ENCODE data around the gene PCDHA8. TPM values are rescaled to one million over a fixed set of nuclear protein-coding genes. Genes with fewer than 3 reads are reported as not detected.
"Not testable (repeated sequence)": the region's sequence is repeated elsewhere in the genome, so short reads cannot be mapped to it uniquely, and the experiment has no call there.

The PCDHA8 gene
- polyA plus RNA-seq, 1 donor from 2014 or later, result not detected

DNA sequence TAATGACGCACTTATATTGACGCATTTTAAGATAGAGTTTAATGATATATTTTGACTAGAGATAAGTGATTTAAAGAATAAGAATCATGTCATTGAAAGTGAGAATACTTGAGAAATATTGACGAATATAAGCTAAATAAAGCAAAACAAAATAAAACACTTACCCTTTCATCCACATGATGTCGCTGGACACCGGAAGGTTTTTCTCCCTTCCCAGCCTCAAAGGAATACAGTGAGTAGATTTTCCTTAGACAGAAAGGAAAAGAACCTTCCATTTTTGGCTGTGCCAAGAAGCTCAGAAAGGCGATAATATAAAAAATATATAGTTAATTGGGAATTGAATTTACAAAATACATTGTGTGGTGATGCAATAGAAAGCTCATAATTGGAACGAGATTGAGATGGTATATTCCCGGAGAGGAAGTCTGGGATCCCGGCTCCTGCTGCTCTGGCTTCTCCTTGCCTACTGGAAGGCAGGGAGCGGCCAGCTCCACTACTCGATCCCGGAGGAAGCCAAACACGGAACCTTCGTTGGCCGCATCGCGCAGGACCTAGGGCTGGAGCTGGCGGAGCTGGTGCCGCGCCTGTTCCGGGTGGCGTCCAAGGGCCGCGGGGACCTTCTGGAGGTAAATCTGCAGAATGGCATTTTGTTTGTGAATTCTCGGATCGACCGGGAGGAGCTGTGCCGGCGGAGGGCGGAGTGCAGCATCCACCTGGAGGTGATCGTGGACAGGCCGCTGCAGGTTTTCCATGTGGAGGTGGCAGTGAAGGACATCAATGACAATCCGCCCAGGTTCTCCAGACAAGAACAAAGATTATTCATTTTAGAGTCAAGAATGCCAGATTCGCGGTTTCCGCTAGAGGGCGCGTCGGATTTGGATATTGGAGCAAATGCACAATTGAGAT, 19.4 kb upstream of the PCDHA8 start, which contains the start of gene PCDHA5:
Gene PCDHA5 (plus strand): TSS at position 239 of the 906 bp plus-strand sequence.
- Mint-ChIP-seq H3K9me3 (peaks cover 0 to 3% (median 3%) of the 10 kb centered on the region in 3 donors), H3K27me3 (peaks cover 3% of the 10 kb centered on the region), H3K36me3 (no peaks in the 10 kb centered on the region), H3K27ac (no peak within 1 kb of the TSS), H3K4me1 (no peaks in the 10 kb centered on the region), H3K4me3 (no peak within 1 kb of the TSS)

DNA sequence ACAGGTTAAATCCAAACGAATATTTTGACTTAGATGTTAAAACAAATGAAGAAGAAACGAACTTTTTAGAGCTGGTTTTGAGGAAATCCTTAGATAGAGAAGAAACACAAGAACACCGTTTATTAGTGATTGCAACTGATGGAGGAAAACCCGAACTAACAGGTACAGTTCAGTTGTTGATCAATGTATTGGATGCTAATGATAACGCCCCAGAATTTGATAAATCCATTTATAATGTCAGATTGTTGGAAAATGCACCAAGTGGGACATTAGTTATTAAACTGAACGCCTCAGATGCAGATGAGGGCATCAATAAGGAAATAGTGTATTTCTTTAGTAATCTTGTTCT, 18.7 kb upstream of the PCDHA8 start:
- no peak overlapping the region for H3K4me3 Mint-ChIP-seq
- H3K36me3 Mint-ChIP-seq, result no peaks in the 10 kb centered on the region
- H3K4me1 Mint-ChIP-seq, result no peaks in the 10 kb centered on the region
- H3K9me3 Mint-ChIP-seq, result peaks cover 0 to 7% (median 5%) of the 10 kb centered on the region in 3 donors
- peaks cover 6% of the 10 kb centered on the region for H3K27me3 Mint-ChIP-seq
- H3K27ac Mint-ChIP-seq, result no peak overlapping the region

DNA sequence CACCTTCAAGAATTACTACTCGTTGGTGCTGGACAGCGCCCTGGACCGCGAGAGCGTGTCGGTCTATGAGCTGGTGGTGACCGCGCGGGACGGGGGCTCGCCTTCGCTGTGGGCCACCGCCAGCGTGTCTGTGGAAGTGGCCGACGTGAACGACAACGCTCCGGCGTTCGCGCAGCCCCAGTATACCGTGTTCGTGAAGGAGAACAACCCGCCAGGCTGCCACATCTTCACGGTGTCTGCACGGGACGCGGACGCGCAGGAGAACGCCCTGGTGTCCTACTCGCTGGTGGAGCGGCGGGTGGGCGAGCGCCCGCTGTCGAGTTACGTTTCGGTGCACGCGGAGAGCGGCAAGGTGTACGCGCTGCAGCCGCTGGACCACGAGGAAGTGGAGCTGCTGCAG, 18.0 kb upstream of the PCDHA8 start:
- H3K27me3 Mint-ChIP-seq, H3K27ac Mint-ChIP-seq, H3K36me3 Mint-ChIP-seq, H3K9me3 Mint-ChIP-seq, H3K4me3 Mint-ChIP-seq, H3K4me1 Mint-ChIP-seq: not testable (repeated sequence)

DNA sequence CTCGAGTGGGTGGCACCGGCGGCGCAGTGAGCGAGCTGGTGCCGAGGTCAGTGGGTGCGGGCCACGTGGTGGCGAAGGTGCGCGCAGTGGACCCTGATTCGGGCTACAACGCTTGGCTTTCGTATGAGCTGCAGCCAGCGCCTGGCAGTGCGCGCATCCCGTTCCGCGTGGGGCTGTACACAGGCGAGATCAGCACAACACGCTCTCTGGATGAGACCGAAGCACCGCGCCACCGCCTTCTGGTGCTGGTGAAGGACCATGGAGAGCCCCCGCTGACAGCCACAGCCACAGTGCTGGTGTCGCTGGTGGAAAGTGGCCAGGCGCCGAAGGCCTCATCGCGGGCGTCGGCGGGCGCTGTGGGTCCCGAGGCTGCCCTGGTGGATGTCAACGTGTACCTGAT, 17.5 kb upstream of the PCDHA8 start:
- peaks cover 7% of the 10 kb centered on the region for H3K27me3 Mint-ChIP-seq
- H3K9me3 Mint-ChIP-seq, result peaks cover 0 to 12% (median 7%) of the 10 kb centered on the region in 3 donors
- H3K36me3 Mint-ChIP-seq, result no peaks in the 10 kb centered on the region
- H3K4me3 Mint-ChIP-seq, result no peak overlapping the region
- no peak overlapping the region for H3K27ac Mint-ChIP-seq
- H3K4me1 Mint-ChIP-seq, result no peaks in the 10 kb centered on the region

DNA sequence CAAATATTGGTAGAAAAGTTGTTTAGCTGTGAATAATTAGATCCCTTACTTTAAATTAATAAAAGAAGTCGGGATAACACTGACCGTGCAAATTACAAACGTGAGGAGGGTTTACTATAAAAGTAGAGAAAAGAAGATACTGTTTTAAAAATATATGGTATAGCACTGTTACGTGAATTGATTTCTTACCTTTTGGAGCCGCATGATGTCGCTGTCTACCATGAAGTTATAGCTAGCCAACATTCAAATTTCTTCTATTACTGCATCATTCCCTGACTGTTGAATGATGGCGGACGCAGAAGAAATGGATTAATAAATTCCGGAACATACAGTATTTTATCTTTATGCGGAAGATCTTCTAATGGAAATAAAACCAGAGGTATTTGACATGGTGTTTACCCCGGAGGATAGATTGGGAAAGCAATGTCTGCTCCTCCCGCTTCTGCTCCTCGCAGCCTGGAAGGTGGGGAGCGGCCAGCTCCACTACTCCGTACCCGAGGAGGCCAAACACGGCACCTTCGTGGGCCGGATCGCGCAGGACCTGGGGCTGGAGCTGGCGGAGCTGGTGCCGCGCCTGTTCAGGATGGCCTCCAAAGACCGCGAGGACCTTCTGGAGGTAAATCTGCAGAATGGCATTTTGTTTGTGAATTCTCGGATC, 13.2 kb upstream of the PCDHA8 start, which contains the start of gene PCDHA6:
Gene PCDHA6 (plus strand): TSS at position 257 of the 658 bp plus-strand sequence. CDS start 132 bp downstream, at position 389.
- Mint-ChIP-seq H3K36me3 (no peaks in the 10 kb centered on the region), H3K4me3 (no peak within 1 kb of the TSS), H3K4me1 (no peaks in the 10 kb centered on the region), H3K9me3 (peaks cover 0 to 18% (median 6%) of the 10 kb centered on the region in 3 donors), H3K27ac (no peak within 1 kb of the TSS), H3K27me3 (peaks cover 12% of the 10 kb centered on the region)

DNA sequence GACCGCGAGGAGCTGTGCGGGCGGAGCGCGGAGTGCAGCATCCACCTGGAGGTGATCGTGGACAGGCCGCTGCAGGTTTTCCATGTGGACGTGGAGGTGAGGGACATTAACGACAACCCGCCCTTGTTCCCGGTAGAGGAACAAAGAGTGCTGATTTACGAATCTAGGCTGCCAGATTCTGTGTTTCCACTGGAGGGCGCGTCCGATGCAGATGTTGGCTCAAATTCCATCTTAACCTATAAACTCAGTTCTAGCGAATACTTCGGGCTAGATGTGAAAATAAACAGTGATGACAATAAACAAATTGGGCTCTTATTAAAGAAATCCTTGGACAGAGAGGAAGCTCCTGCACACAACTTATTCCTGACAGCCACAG, 12.6 kb upstream of the PCDHA8 start:
- H3K4me3 Mint-ChIP-seq, result no peak overlapping the region
- no peak overlapping the region for H3K27ac Mint-ChIP-seq
- H3K4me1 Mint-ChIP-seq, result no peaks in the 10 kb centered on the region
- H3K36me3 Mint-ChIP-seq, result no peaks in the 10 kb centered on the region
- H3K9me3 Mint-ChIP-seq, result peaks cover 0 to 20% (median 10%) of the 10 kb centered on the region in 3 donors
- H3K27me3 Mint-ChIP-seq, result peaks cover 15% of the 10 kb centered on the region

DNA sequence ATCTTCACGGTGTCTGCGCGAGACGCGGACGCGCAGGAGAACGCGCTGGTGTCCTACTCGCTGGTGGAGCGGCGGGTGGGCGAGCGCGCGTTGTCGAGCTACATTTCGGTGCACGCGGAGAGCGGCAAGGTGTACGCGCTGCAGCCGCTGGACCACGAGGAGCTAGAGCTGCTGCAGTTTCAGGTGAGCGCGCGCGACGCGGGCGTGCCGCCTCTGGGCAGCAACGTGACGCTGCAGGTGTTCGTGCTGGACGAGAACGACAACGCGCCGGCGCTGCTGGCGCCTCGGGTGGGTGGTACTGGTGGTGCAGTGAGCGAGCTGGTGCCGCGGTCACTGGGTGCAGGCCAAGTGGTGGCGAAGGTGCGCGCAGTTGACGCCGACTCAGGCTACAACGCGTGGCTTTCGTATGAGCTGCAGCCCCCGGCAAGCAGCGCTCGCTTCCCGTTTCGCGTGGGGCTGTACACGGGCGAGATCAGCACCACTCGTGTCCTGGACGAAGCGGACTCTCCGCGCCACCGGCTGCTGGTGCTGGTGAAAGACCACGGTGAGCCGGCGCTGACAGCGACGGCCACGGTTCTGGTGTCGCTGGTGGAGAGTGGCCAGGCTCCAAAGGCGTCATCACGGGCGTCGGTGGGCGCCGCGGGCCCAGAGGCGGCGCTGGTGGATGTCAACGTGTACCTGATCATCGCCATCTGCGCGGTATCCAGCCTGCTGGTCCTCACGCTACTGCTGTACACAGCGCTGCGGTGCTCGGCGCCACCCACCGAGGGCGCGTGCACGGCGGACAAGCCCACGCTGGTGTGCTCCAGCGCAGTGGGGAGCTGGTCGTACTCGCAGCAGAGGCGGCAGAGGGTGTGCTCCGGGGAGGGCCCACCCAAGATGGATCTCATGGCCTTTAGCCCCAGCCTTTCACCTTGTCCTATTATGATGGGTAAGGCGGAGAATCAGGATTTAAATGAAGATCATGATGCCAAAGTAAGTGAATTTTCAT, 11.2 kb upstream of the PCDHA8 start:
- not testable (repeated sequence) for H3K4me1 Mint-ChIP-seq, H3K36me3 Mint-ChIP-seq, H3K4me3 Mint-ChIP-seq, H3K27ac Mint-ChIP-seq
- H3K27me3 Mint-ChIP-seq, result peaks cover 18% of the 10 kb centered on the region
- peaks cover 0 to 24% (median 10%) of the 10 kb centered on the region in 3 donors for H3K9me3 Mint-ChIP-seq

DNA sequence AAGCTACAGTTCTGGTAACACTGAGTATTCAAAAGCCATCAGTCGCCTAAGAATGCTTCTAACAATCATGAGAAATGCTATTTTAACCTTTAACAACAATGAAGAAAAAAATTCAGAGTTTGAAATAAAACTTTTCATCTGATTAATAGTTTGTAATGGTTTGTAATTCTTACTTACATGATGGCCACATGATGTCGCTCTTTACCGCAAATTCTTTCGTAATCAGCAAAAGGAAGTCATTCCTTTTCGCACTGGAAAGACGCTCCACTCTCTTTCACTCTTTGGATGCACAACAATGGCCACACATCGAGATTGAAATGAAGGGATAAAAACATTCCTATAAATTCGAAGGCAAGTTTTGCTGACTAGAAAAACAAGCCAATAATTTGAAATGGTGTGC, 7.0 kb upstream of the PCDHA8 start, which contains the start of gene PCDHA7:
Gene PCDHA7 (plus strand): TSS at position 277 of the 400 bp plus-strand sequence. CDS start 115 bp downstream, at position 392.
- peaks cover 11% of the 10 kb centered on the region for H3K27me3 Mint-ChIP-seq
- H3K36me3 Mint-ChIP-seq, result no peaks in the 10 kb centered on the region
- H3K4me3 Mint-ChIP-seq, result peak within 1 kb of the TSS in 1 of 4 donors; percentile 46
- H3K27ac Mint-ChIP-seq, result peak within 1 kb of the TSS in 1 of 3 donors; percentile 32
- no peaks in the 10 kb centered on the region for H3K4me1 Mint-ChIP-seq
- peaks cover 0 to 9% (median 8%) of the 10 kb centered on the region in 3 donors for H3K9me3 Mint-ChIP-seq

DNA sequence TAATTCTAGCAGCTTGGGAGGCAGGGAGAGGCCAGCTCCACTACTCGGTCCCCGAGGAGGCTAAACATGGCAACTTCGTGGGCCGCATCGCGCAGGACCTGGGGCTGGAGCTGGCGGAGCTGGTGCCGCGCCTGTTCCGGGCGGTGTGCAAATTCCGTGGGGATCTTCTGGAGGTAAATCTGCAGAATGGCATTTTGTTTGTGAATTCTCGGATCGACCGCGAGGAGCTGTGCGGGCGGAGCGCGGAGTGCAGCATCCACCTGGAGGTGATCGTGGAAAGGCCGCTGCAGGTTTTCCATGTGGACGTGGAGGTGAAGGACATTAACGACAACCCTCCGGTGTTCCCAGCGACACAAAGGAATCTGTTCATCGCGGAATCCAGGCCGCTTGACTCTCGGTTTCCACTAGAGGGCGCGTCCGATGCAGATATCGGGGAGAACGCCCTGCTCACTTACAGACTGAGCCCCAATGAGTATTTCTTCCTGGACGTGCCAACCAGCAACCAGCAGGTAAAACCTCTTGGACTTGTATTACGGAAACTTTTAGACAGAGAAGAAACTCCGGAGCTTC, 6.5 kb upstream of the PCDHA8 start:
- not testable (repeated sequence) for H3K36me3 Mint-ChIP-seq, H3K4me1 Mint-ChIP-seq, H3K9me3 Mint-ChIP-seq, H3K4me3 Mint-ChIP-seq
- peak overlapping the region in 1 of 3 donors; percentile 32 for H3K27ac Mint-ChIP-seq
- peaks cover 15% of the 10 kb centered on the region for H3K27me3 Mint-ChIP-seq

DNA sequence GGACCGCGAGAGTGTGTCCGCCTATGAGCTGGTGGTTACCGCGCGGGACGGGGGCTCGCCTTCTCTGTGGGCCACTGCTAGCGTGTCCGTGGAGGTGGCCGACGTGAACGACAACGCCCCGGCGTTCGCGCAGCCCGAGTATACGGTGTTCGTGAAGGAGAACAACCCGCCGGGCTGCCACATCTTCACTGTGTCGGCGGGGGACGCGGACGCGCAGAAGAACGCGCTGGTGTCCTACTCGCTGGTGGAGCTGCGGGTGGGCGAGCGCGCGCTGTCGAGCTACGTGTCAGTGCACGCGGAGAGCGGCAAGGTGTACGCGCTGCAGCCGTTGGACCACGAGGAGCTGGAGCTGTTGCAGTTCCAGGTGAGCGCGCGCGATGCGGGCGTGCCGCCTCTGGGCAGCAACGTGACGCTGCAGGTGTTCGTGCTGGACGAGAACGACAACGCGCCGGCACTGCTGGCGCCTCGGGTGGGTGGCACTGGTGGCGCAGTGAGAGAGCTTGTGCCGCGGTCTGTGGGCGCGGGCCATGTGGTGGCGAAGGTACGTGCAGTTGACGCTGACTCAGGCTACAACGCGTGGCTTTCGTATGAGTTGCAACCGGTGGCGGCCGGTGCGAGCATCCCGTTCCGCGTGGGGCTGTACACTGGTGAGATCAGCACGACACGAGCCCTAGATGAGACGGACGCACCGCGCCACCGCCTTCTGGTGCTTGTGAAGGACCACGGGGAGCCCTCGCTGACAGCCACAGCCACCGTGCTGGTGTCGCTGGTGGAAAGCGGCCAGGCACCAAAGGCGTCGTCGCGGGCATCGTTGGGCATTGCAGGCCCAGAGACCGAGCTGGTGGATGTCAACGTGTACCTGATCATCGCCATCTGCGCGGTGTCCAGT, 5.1 kb upstream of the PCDHA8 start:
- Mint-ChIP-seq H3K9me3 (peaks cover 0 to 14% (median 8%) of the 10 kb centered on the region in 3 donors), H3K36me3 (no peaks in the 10 kb centered on the region), H3K27ac (no peak overlapping the region), H3K4me3 (no peak overlapping the region), H3K4me1 (no peaks in the 10 kb centered on the region), H3K27me3 (peaks cover 19% of the 10 kb centered on the region)

DNA sequence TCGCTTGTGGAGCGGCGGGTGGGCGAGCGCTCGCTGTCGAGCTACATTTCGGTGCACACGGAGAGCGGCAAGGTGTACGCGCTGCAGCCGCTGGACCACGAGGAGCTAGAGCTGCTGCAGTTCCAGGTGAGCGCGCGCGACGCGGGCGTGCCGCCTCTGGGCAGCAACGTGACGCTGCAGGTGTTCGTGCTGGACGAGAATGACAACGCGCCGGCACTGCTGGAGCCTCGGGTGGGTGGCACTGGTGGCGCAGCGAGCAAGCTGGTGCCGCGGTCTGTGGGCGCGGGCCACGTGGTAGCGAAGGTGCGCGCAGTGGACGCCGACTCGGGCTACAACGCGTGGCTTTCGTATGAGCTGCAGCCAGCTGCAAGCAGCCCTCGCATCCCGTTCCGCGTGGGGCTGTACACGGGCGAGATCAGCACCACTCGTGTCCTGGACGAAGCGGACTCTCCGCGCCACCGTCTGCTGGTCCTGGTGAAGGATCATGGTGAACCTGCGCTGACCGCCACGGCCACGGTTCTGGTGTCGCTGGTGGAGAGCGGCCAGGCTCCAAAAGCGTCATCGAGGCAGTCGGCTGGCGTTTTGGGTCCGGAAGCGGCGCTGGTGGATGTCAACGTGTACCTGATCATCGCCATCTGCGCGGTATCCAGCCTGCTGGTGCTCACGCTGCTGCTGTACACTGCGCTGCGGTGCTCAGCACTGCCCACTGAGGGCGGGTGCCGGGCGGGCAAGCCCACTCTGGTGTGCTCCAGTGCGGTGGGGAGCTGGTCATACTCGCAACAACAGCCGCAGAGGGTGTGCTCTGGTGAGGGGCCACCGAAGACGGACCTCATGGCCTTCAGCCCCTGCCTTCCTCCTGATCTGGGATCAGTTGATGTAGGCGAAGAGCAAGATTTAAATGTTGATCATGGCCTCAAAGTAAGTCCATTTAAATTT, 2.1 kb downstream of the PCDHA8 start:
- H3K9me3 Mint-ChIP-seq, result peaks cover 4 to 11% (median 5%) of the 10 kb centered on the region in 3 donors
- peaks cover 0 to 1% (median 0%) of the 10 kb centered on the region in 3 donors for H3K4me1 Mint-ChIP-seq
- no peaks in the 10 kb centered on the region for H3K36me3 Mint-ChIP-seq
- peaks cover 10% of the 10 kb centered on the region for H3K27me3 Mint-ChIP-seq
- no peak overlapping the region for H3K27ac Mint-ChIP-seq
- H3K4me3 Mint-ChIP-seq, result no peak overlapping the region

DNA sequence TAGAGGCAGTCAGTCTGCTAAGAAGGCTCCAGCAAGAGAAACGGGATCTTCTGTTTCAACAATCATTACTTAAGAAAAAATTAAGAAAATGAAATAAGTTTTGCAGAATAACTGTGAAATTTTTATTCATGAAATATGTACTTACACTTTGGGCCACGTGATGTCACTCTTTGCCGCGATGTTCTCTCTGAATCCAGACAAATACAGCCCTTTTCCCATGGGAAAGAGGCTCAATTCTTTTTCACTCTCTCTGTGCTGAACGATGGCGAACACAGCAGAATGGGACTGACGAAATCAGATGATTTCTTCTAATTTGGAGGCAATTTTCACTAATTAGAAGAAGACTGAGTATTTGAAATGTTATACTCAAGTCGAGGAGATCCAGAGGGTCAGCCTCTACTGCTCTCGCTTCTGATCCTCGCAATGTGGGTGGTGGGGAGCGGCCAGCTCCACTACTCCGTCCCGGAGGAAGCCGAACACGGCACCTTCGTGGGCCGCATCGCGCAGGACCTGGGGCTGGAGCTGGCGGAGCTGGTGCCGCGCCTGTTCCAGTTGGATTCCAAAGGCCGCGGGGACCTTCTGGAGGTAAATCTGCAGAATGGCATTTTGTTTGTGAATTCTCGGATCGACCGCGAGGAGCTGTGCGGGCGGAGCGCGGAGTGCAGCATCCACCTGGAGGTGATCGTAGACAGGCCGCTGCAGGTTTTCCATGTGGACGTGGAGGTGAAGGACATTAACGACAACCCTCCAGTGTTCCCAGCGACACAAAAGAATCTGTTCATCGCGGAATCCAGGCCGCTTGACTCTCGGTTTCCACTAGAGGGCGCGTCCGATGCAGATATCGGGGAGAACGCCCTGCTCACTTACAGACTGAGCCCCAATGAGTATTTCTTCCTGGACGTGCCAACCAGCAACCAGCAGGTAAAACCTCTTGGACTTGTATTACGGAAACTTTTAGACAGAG, 7.4 kb downstream of the PCDHA8 start, which contains the start of gene PCDHA9:
Gene PCDHA9 (plus strand): TSS at position 244 of the 964 bp plus-strand sequence. CDS start 114 bp downstream, at position 358.
- not testable (repeated sequence) for H3K27me3 Mint-ChIP-seq, H3K36me3 Mint-ChIP-seq, H3K9me3 Mint-ChIP-seq

More for the DNA sequence above, 7.4 kb downstream of the PCDHA8 start, which contains the start of gene PCDHA9:
- H3K27ac Mint-ChIP-seq, H3K4me1 Mint-ChIP-seq, H3K4me3 Mint-ChIP-seq: not testable (repeated sequence)
